Cardiac muscle cell (in vitro differentiated cells and primary cell): Measurements from ENCODE around the gene CPNE2. TPM values are rescaled to one million over a fixed set of nuclear protein-coding genes. Genes with fewer than 3 reads are reported as not detected.
"Not testable (repeated sequence)": the region's sequence is repeated elsewhere in the genome, so short reads cannot be mapped to it uniquely, and the experiment has no call there.

Experiments used
- DNase-seq, 2 donors: peaks; one replicate each; pipeline versions ENCODE4 v3.0.0 to v3.0.0-alpha.2; 2010 to 2017; ENCODE audit warnings: low read depth in 1 of 2, low spot score in 1 of 2
- H3K27ac ChIP-seq: fragments of 200-600 bp; sonication (generic); 2 replicates; pipeline ENCODE4 v1.5.1; 2016
- H3K27me3 ChIP-seq: fragments of 200-600 bp; sonication (generic); 2 replicates; pipeline ENCODE4 v1.6.0; 2016; ENCODE audit warnings: control low read depth
- H3K36me3 ChIP-seq: fragments of 200-600 bp; sonication (generic); 2 replicates; pipeline ENCODE4 v1.5.1; 2016; ENCODE audit warnings: control low read depth
- H3K4me1 ChIP-seq: fragments of 200-600 bp; sonication (generic); 2 replicates; pipeline ENCODE4 v1.8.1; 2017; ENCODE audit warnings: low read depth, mild to moderate bottlenecking, mixed run types
- H3K4me3 ChIP-seq: fragments of 200-600 bp; sonication (generic); 2 replicates; pipeline ENCODE4 v1.5.1; 2016; ENCODE audit warnings: mild to moderate bottlenecking
- H3K9me3 ChIP-seq: fragments of 200-600 bp; sonication (generic); 2 replicates; pipeline ENCODE4 v1.5.1; 2017; ENCODE audit warnings: low read depth, mild to moderate bottlenecking, control low read depth
- CTCF ChIP-seq: IDR thresholded peaks from 2 replicates; pipeline ENCODE4 v1.5.1; 2012; ENCODE audit warnings: low read depth, mild to moderate bottlenecking, low read length
- polyA plus RNA-seq: library from polyadenylated mRNA; unstranded; fragments of >200 nt; fragmentation: Nextera tagmentation; extraction: Ambion mirVana; gene quantifications from 2 replicates; pipeline ENCODE4 v1.2.1, GENCODE V29; 2016
- total RNA-seq: library from RNA; depleted of rRNA; stranded (reverse); fragments of >200 nt; gene quantifications from 2 replicates; pipeline ENCODE4 v1.2.3, GENCODE V29; 2016

The CPNE2 gene
- total and polyA plus RNA-seq, 2 experiments from 2014 or later, result 25.5 to 43.0 TPM

GRCh38 chr16:57185446-57185944, 93.1 kb downstream of the CPNE2 start:
- TF ChIP-seq CTCF, result no peak
- H3K27me3 ChIP-seq, result no peaks in the 10 kb centered on the region
- no peaks in the 10 kb centered on the region for H3K36me3 ChIP-seq
- no peaks in the 10 kb centered on the region for H3K9me3 ChIP-seq
- DNase-seq, result peak; percentile 45 to 68
- peak overlapping the region; percentile 73 for H3K27ac ChIP-seq
- H3K4me3 ChIP-seq, result peak overlapping the region; percentile 91
- peaks cover 19% of the 10 kb centered on the region for H3K4me1 ChIP-seq

GRCh38 chr16:57185945-57186871, 93.8 kb downstream of the CPNE2 start, which contains the start of the genes PSME3IP1 and RSPRY1:
Gene PSME3IP1, minus strand, starts transcription at chr16:57186039. Its CDS starts 12,185 bp downstream, at chr16:57173854.
Gene RSPRY1, plus strand, starts transcription at chr16:57186329. Its CDS starts 18,330 bp downstream, at chr16:57204659.
- no peak for TF ChIP-seq CTCF
- H3K36me3 ChIP-seq, result no peaks in the 10 kb centered on the region

GRCh38 chr16:57186872-57187854, 94.8 kb downstream of the CPNE2 start:
- Histone ChIP-seq H3K4me3 (peak overlapping the region; percentile 77), H3K36me3 (no peaks in the 10 kb centered on the region), H3K9me3 (no peaks in the 10 kb centered on the region), H3K4me1 (peaks cover 25% of the 10 kb centered on the region), H3K27me3 (no peaks in the 10 kb centered on the region), H3K27ac (peak overlapping the region; percentile 89)
- TF ChIP-seq CTCF, result no peak
- DNase-seq, result peak; percentile 27 to 59

More at GRCh38 chr16:57185945-57186871, 93.8 kb downstream of the CPNE2 start, which contains the start of the genes PSME3IP1 and RSPRY1:
- Histone ChIP-seq H3K9me3 (no peaks in the 10 kb centered on the region), H3K27me3 (no peaks in the 10 kb centered on the region), H3K27ac (peak within 1 kb of the TSS; percentile 89), H3K4me3 (peak within 1 kb of the TSS; percentile 91), H3K4me1 (peaks cover 19% of the 10 kb centered on the region)
- peak; percentile 99 to 100 for DNase-seq

GRCh38 chr16:57187902-57188710, 95.7 kb downstream of the CPNE2 start:
- H3K4me1 ChIP-seq, result peaks cover 25% of the 10 kb centered on the region
- H3K36me3 ChIP-seq, H3K27me3 ChIP-seq, H3K9me3 ChIP-seq: not testable (repeated sequence)
- DNase-seq, result peak in 1 of 2 donors; percentile 4
- peak overlapping the region; percentile 89 for H3K27ac ChIP-seq
- peak overlapping the region; percentile 77 for H3K4me3 ChIP-seq

GRCh38 chr16:57188711-57189002, 96.3 kb downstream of the CPNE2 start:
- peaks cover 25% of the 10 kb centered on the region for H3K4me1 ChIP-seq
- H3K27ac ChIP-seq, result peak overlapping the region; percentile 89
- TF ChIP-seq CTCF, result no peak
- H3K27me3 ChIP-seq, result no peaks in the 10 kb centered on the region
- no peak overlapping the region for H3K4me3 ChIP-seq
- H3K9me3 ChIP-seq, result no peaks in the 10 kb centered on the region
- DNase-seq, result no peak
- no peaks in the 10 kb centered on the region for H3K36me3 ChIP-seq

- H3K27me3 ChIP-seq, H3K4me3 ChIP-seq, H3K36me3 ChIP-seq, H3K9me3 ChIP-seq, H3K27ac ChIP-seq, DNase-seq: not testable (repeated sequence)
- peaks cover 18% of the 10 kb centered on the region for H3K4me1 ChIP-seq
Observed at GRCh38 chr16:57189527-57189926, 97.1 kb downstream of the CPNE2 start.
